ENCODE data around the gene BAHD1. TPM values are rescaled to one million over a fixed set of nuclear protein-coding genes. Genes with fewer than 3 reads are reported as not detected.

BAHD1 gene
- total and polyA plus RNA-seq, 2 donors (not counting 1 experiment from before 2014, with no cell fraction given): 15.0 to 34.7 TPM

DNA sequence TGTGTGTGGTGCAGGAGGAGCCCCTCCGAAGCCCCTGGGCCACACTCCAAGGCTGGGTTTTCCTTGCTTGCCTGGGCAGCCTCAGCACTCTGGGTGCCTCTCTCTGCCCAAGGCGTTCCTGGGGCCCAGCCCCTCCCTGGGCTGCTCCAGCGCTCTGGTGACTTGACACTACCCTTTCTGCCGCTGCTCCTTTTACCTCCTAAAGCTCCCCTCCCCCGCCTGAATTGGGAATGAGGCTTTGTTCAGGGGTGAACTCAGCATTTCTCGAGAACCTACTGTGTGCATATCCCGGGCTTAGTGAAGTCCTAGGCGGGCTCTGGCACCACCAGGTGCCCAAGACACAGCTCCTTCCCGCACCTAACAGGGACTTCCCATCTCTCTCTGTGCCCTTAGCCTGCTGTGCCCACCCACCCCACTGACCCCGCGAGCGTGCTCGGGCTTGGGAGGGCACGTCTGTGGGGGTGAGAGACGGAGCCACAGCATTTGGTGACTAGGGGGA lies 1.2 kb upstream of the BAHD1 start:
- ChIA-PET POLR2A (interaction anchor here (0.6 to 1.9 kb wide), 3 partner anchors 34 to 372 kb away, joined by 4 to 9 read pairs (median 7); partner anchors contain the start of genes IVD and PLCB2), CTCF (interaction anchor here (0.8 to 1.4 kb wide), 6 partner anchors 11 to 160 kb away, joined by 3 to 7 read pairs (median 4); no protein-coding TSS in a partner anchor)
- Histone ChIP-seq H4K20me1 (ENCODE audit: control insufficient read depth, insufficient read depth, low read length, poor library complexity, severe bottlenecking) (peaks cover 29% of the 10 kb centered on the region), H3K79me2 (ENCODE audit: control insufficient read depth, insufficient read depth, low read length) (peaks cover 30% of the 10 kb centered on the region), H3K4me2 (replicated peaks; ENCODE audit: low read depth, low read length, poor library complexity, severe bottlenecking) (peak overlapping the region; percentile 99), H3K9ac (ENCODE audit: low read length) (peak overlapping the region; percentile 76), H3K36me3 (replicated peaks in 1 of 2; ENCODE audit: control extremely low read depth in 1 of 2, control insufficient read depth in 1 of 2, extremely low read depth in 1 of 2, insufficient read depth in 2 of 2, low read length in 1 of 2) (no peaks in the 10 kb centered on the region), H3K9me3 (ENCODE audit: control extremely low read depth in 1 of 3, control insufficient read depth in 2 of 3, insufficient read depth in 1 of 3, low read length in 2 of 3) (peaks cover 0 to 7% (median 0%) of the 10 kb centered on the region in 3 donors), H3K4me1 (ENCODE audit: control insufficient read depth in 2 of 2, insufficient read depth in 2 of 2, low read length in 2 of 2) (peaks cover 42 to 49% of the 10 kb centered on the region in 2 donors), H2AFZ (ENCODE audit: insufficient read depth, low read depth, low read length, poor library complexity, severe bottlenecking) (peak overlapping the region; percentile 89), H3K27ac (ENCODE audit: low read length in 2 of 2) (no peak overlapping the region), H3K27me3 (replicated peaks in 1 of 4; ENCODE audit: control extremely low read depth in 1 of 4, control insufficient read depth in 3 of 4, insufficient read depth in 4 of 4, low read length in 3 of 4) (peaks cover 0 to 46% (median 18%) of the 10 kb centered on the region in 4 experiments), H3K4me3 (ENCODE audit: control extremely low read depth in 1 of 5, extremely low read depth in 1 of 5, insufficient read depth in 1 of 5, low read depth in 2 of 5, low read length in 4 of 5) (peak overlapping the region in 4 of 5 experiments; percentile 52 to 80 (median 65))
- H3K4me3 Mint-ChIP-seq: peak overlapping the region; percentile 91
- H3K27me3 Mint-ChIP-seq: peaks cover 31% of the 10 kb centered on the region
- TF ChIP-seq EZH2 (IDR thresholded peaks at IDR 0.05; ENCODE audit: borderline replicate concordance, insufficient read depth, low read depth, low read length, poor library complexity, severe bottlenecking) (no peak), CTCF (IDR thresholded peaks at IDR 0.05) (no peak)
- DNase-seq (no peak), ATAC-seq (ENCODE audit: low read depth) (no peak)
- H3K4me1 Mint-ChIP-seq: peaks cover 59% of the 10 kb centered on the region
- intact Hi-C loops (cut with micrococcal nuclease): no loop called here
- H3K9me3 Mint-ChIP-seq (ENCODE audit: insufficient read depth): no peaks in the 10 kb centered on the region
- 10% methylated on average over 11 of the region's 15 CpGs for WGBS (ENCODE audit: insufficient coverage)
- no peak overlapping the region for H3K27ac Mint-ChIP-seq

Data from B cell (primary cell).